K562 (cell line): Measurements from ENCODE around the gene GDF15. TPM values are rescaled to one million over a fixed set of nuclear protein-coding genes. Genes with fewer than 3 reads are reported as not detected.

Experiments
- C11orf30 ChIP-seq: fragments of 450-650 bp; IDR thresholded peaks from 2 replicates; pipeline ENCODE4 v1.6.1; 2016; ENCODE audit warnings: low read depth, mild to moderate bottlenecking
- FOXJ2 ChIP-seq: fragments of 200-800 bp; sonication (Bioruptor generic); IDR thresholded peaks from 2 replicates; pipeline ENCODE4 v1.6.1; 2016; ENCODE audit warnings: missing genetic modification characterization, missing compliant biosample characterization
- LARP7 ChIP-seq: fragments of 450-650 bp; IDR thresholded peaks from 2 replicates; pipeline ENCODE4 v1.6.1; 2016
- MECOM ChIP-seq: fragments of 250-450 bp; sonication (Bioruptor Pico); IDR thresholded peaks from 2 replicates; pipeline ENCODE4 v1.8.0; 2022; ENCODE audit warnings: inconsistent platforms
- PHB ChIP-seq: fragments of 250-450 bp; sonication (Bioruptor Pico); IDR thresholded peaks from 2 replicates; pipeline ENCODE4 v1.5.0; 2021
- PRDM10 ChIP-seq: fragments of 450-650 bp; IDR thresholded peaks from 2 replicates; pipeline ENCODE4 v1.6.1; 2018; ENCODE audit not compliant: partially characterized antibody
- PREB ChIP-seq: sonication (generic); formaldehyde crosslinking; IDR thresholded peaks from 2 replicates; pipeline ENCODE4 v1.8.1; 2023; ENCODE audit warnings: mild to moderate bottlenecking, missing genetic modification reagents
- SIN3B ChIP-seq: fragments of 450-650 bp; IDR thresholded peaks from 2 replicates; pipeline ENCODE4 v1.6.1; 2017; ENCODE audit warnings: low read depth, mild to moderate bottlenecking, moderate library complexity
- TAF15 ChIP-seq: fragments of 200-400 bp; formaldehyde crosslinking; IDR thresholded peaks from 2 replicates; pipeline ENCODE4 v1.6.1; 2017; ENCODE audit warnings: mild to moderate bottlenecking, low read depth, low read length, moderate library complexity
- YY1 ChIP-seq, 3 experiments: IDR thresholded peaks; 2 replicates each; pipeline ENCODE4 v1.6.1; 2011; ENCODE audit warnings: low read length in 2 of 3, mild to moderate bottlenecking in 2 of 3, moderate library complexity in 2 of 3, borderline replicate concordance in 1 of 3, control low read depth in 1 of 3, low read depth in 1 of 3; ENCODE audit not compliant: insufficient read depth in 3 of 3, insufficient replicate concordance in 2 of 3, control insufficient read depth in 1 of 3, insufficient read length in 1 of 3; ENCODE audit errors: extremely low read depth in 1 of 3
- ZBTB2 ChIP-seq: fragments of 450-650 bp; IDR thresholded peaks from 2 replicates; pipeline ENCODE4 v1.6.1; 2016; ENCODE audit warnings: antibody characterized with exemption
- ZNF3 ChIP-seq: fragments of 250-450 bp; sonication (Bioruptor Pico); IDR thresholded peaks from 2 replicates; pipeline ENCODE4 v1.5.0; 2021; ENCODE audit warnings: mild to moderate bottlenecking, moderate library complexity
- polyA plus RNA-seq, 8 experiments: library from polyadenylated mRNA; depleted of rRNA in 4 of 8; stranded (reverse) in 5 of 8; unstranded in 3 of 8; fragments of >200 nt; fragmentation: Nextera tagmentation in 2 of 8; fragmentation: Illumina TruSeq in 1 of 8; extraction: Ambion mirVana in 2 of 8; extraction: Trizol in 1 of 8; gene quantifications; 2 replicates each; pipeline versions ENCODE4 v1.2.1 to v1.2.3, GENCODE V29; 2011 to 2014; ENCODE audit warnings: inconsistent platforms in 1 of 8, missing spikeins in 1 of 8
- total RNA-seq, 7 experiments: library from RNA; depleted of rRNA in 6 of 7; stranded (reverse); fragments of >200 nt in 6 of 7; fragmentation: Illumina TruSeq in 2 of 7; extraction: Trizol in 2 of 7; gene quantifications; 2 replicates each; pipeline versions ENCODE4 v1.2.1 to v1.2.3, GENCODE V29; 2011 to 2021; ENCODE audit warnings: low replicate concordance in 1 of 7

Gene GDF15
- total and polyA plus RNA-seq, 9 of the 15 experiments (the other 6 are each of a cell fraction or from before 2014, with no cell fraction given): 2.3 to 82.4 (median 12.5) TPM

GRCh38 chr19:18433015-18433691 lies 47.2 kb downstream of the GDF15 start (continued):
- no peak for TF ChIP-seq PRDM10
- TF ChIP-seq FOXJ2 (tag): no peak
- no peak for TF ChIP-seq ZNF3 (CRISPR knock-in tag)
- no peak for TF ChIP-seq MECOM (CRISPR knock-in tag)
- 0 out of 2 replicates have a peak, but pooled peaks have one; percentile 23 for TF ChIP-seq ZBTB2
- no peak for TF ChIP-seq PREB
- peak; percentile 55 to 89 (median 83) for TF ChIP-seq YY1 (IDR thresholded peaks at IDR 0.05; ENCODE audit: borderline replicate concordance in 1 of 3, control insufficient read depth in 1 of 3, extremely low read depth in 1 of 3, insufficient read depth in 3 of 3, insufficient read length in 1 of 3, insufficient replicate concordance in 2 of 3, low read depth in 1 of 3, low read length in 2 of 3)
- TF ChIP-seq SIN3B: 0 out of 2 replicates have a peak, but pooled peaks have one; percentile 28
- no peak for TF ChIP-seq PHB
- no peak for TF ChIP-seq TAF15
- no peak for TF ChIP-seq LARP7
- TF ChIP-seq C11orf30: no peak
